IMR-90 (cell line): Measurements from ENCODE around the gene MAJIN. TPM values are rescaled to one million over a fixed set of nuclear protein-coding genes. Genes with fewer than 3 reads are reported as not detected.
"Not testable (repeated sequence)": the region's sequence is repeated elsewhere in the genome, so short reads cannot be mapped to it uniquely, and the experiment has no call there.

Experiments used
- ATAC-seq: fragments of 200-7000 bp; cut with Tn5 transposase; 2 replicates; pipeline ENCODE4 v1.9.1; 2020; ENCODE audit warnings: low read depth, mild to moderate bottlenecking, moderate library complexity
- BruUV-seq: library from RNA; stranded (reverse); fragments of 400-500 nt; replicated peaks from 2 replicates; lab custom pipeline; 2021; lab: Mats Ljungman, UMichigan
- CTCF ChIA-PET: fragments of 300-600 bp; formaldehyde crosslinking; extraction: SDS; loops from one replicate; lab custom pipeline; 2021; ENCODE audit warnings: antibody characterized with exemption; lab: Yijun Ruan, JAX
- POLR2A ChIA-PET: fragments of 300-600 bp; sonication (Branson Sonifier 250); formaldehyde crosslinking; loops from one replicate; lab custom pipeline; 2022; ENCODE audit warnings: antibody characterized with exemption; ENCODE audit not compliant: unreplicated experiment; lab: Charles Lee
- DNase-seq: peaks from one replicate; pipeline ENCODE4 v3.0.0; 2013
- H2AFZ ChIP-seq: replicated peaks from 2 replicates; pipeline ENCODE3; 2013; ENCODE audit warnings: low read length, mild to moderate bottlenecking; ENCODE audit not compliant: poor library complexity
- H2AK5ac ChIP-seq: 2 replicates; pipeline ENCODE4 v1.6.1; 2013; ENCODE audit warnings: low read depth, low read length, inconsistent platforms
- H2AK9ac ChIP-seq: replicated peaks from 2 replicates; pipeline ENCODE3; 2013; ENCODE audit warnings: mild to moderate bottlenecking, low read depth, low read length, moderate library complexity; ENCODE audit not compliant: poor library complexity
- H2BK120ac ChIP-seq: 2 replicates; pipeline ENCODE4 v1.6.1; 2013; ENCODE audit warnings: low read depth, low read length, inconsistent platforms
- H2BK15ac ChIP-seq: 3 replicates; pipeline ENCODE4 v1.6.1; 2013; ENCODE audit warnings: low read depth, low read length, inconsistent platforms
- H2BK20ac ChIP-seq: 2 replicates; pipeline ENCODE4 v1.6.1; 2013; ENCODE audit warnings: low read depth, mild to moderate bottlenecking, inconsistent platforms, low read length, moderate library complexity
- H2BK5ac ChIP-seq: 2 replicates; pipeline ENCODE4 v1.6.1; 2013; ENCODE audit warnings: mild to moderate bottlenecking, low read depth, low read length, inconsistent platforms; ENCODE audit not compliant: poor library complexity, severe bottlenecking
- H3K14ac ChIP-seq: replicated peaks from 2 replicates; pipeline ENCODE4 v1.6.1; 2013; ENCODE audit warnings: low read depth, low read length, inconsistent platforms
- H3K18ac ChIP-seq: 2 replicates; pipeline ENCODE4 v1.6.1; 2013; ENCODE audit warnings: low read depth, low read length, control low read depth
- H3K23ac ChIP-seq: 2 replicates; pipeline ENCODE4 v1.6.1; 2013; ENCODE audit warnings: low read depth, low read length, inconsistent platforms
- H3K27ac ChIP-seq: 2 replicates; pipeline ENCODE4 v1.5.1; 2013; ENCODE audit warnings: mild to moderate bottlenecking, control low read depth, low read length; ENCODE audit not compliant: insufficient read depth
- H3K27me3 ChIP-seq: 2 replicates; pipeline ENCODE4 v1.6.1; 2013; ENCODE audit warnings: low read length; ENCODE audit not compliant: control insufficient read depth, insufficient read depth
- H3K36me3 ChIP-seq: 2 replicates; pipeline ENCODE4 v1.6.1; 2013; ENCODE audit warnings: low read length, mixed read lengths; ENCODE audit not compliant: control insufficient read depth, insufficient read depth
- H3K4ac ChIP-seq: 2 replicates; pipeline ENCODE4 v1.6.1; 2013; ENCODE audit warnings: low read depth, low read length, inconsistent platforms
- H3K4me1 ChIP-seq: 2 replicates; pipeline ENCODE4 v1.6.1; 2013; ENCODE audit warnings: low read length, mixed read lengths; ENCODE audit not compliant: control insufficient read depth, insufficient read depth
- H3K4me2 ChIP-seq: 2 replicates; pipeline ENCODE4 v1.6.1; 2013; ENCODE audit warnings: low read depth, mild to moderate bottlenecking, control low read depth, low read length, moderate library complexity
- H3K4me3 ChIP-seq: 2 replicates; pipeline ENCODE4 v1.5.1; 2013; ENCODE audit warnings: low read depth, mild to moderate bottlenecking, control low read depth, low read length, moderate library complexity; ENCODE audit not compliant: insufficient read depth
- H3K56ac ChIP-seq: 2 replicates; pipeline ENCODE4 v1.6.1; 2013; ENCODE audit warnings: low read length, inconsistent platforms; ENCODE audit not compliant: insufficient read depth; ENCODE audit errors: extremely low read depth
- H3K79me1 ChIP-seq, 2 experiments: 2 replicates each; pipeline ENCODE4 v1.6.1; 2013; ENCODE audit warnings: low read length in 2 of 2, inconsistent platforms in 1 of 2, low read depth in 1 of 2
- H3K9ac ChIP-seq: 2 replicates; pipeline ENCODE4 v1.6.1; 2013; ENCODE audit warnings: low read depth, low read length, control low read depth
- H3K9me1 ChIP-seq: 2 replicates; pipeline ENCODE4 v1.6.1; 2013; ENCODE audit warnings: low read length, inconsistent platforms; ENCODE audit not compliant: insufficient read depth
- H3K9me3 ChIP-seq: 2 replicates; pipeline ENCODE4 v1.6.1; 2013; ENCODE audit warnings: low read length; ENCODE audit not compliant: control insufficient read depth, insufficient read depth
- H4K20me1 ChIP-seq: 2 replicates; pipeline ENCODE4 v1.6.1; 2013; ENCODE audit warnings: low read length, inconsistent platforms; ENCODE audit not compliant: insufficient read depth
- H4K5ac ChIP-seq: 2 replicates; pipeline ENCODE4 v1.6.1; 2013; ENCODE audit warnings: mild to moderate bottlenecking, low read depth, low read length, control low read depth
- H4K8ac ChIP-seq, 2 experiments: 2 replicates each; pipeline ENCODE4 v1.6.1; 2013; ENCODE audit warnings: low read depth in 2 of 2, low read length in 2 of 2, control low read depth in 1 of 2, inconsistent platforms in 1 of 2
- H4K91ac ChIP-seq: 2 replicates; pipeline ENCODE4 v1.6.1; 2013; ENCODE audit warnings: low read depth, low read length, inconsistent platforms; ENCODE audit not compliant: insufficient read depth
- CHD1 ChIP-seq: IDR thresholded peaks from 2 replicates; pipeline ENCODE4 v1.6.1; 2012; ENCODE audit warnings: low read depth, low read length, improper control_type of control experiment
- WGBS, 2 experiments: methylation state at CpG; one replicate each; pipeline versions ENCODE4 v1.1.5 to v1.1.7; 2013; ENCODE audit warnings: missing lambda C conversion rate in 2 of 2; ENCODE audit not compliant: insufficient read length in 1 of 2; ENCODE audit errors: extremely low coverage in 2 of 2; 5-methylcytosine and 5-hydroxymethylcytosine counted together
- dilution Hi-C: fragments of 300-500 bp; cut with HindIII; formaldehyde crosslinking; loops from one replicate; pipeline ENCODE4 v1.14.3; 2018; ENCODE audit warnings: low sequenced_read_pairs; ENCODE audit not compliant: unreplicated experiment
- in situ Hi-C: fragments of 300-500 bp; cut with MboI; formaldehyde crosslinking; loops from 3 replicates; pipeline ENCODE4 v1.14.3; 2019; ENCODE audit warnings: low sequenced_read_pairs, inconsistent platforms, mixed read lengths
- intact Hi-C: fragments of 100-400 bp; cut with micrococcal nuclease; formaldehyde crosslinking; loops from 2 replicates; pipeline ENCODE4 v1.10.0; 2022
- polyA plus RNA-seq, 3 experiments: library from polyadenylated mRNA; depleted of rRNA; stranded (reverse); fragments of >200 nt; gene quantifications; 2 replicates each; pipeline ENCODE4 v1.2.3, GENCODE V29; 2012; ENCODE audit warnings: low replicate concordance in 1 of 3
- total RNA-seq: library from RNA; depleted of rRNA; stranded (reverse); fragments of >200 nt; gene quantifications from 2 replicates; pipeline ENCODE4 v1.2.3, GENCODE V29; 2012

The MAJIN gene
- total and polyA plus RNA-seq, 2 of the 4 experiments (the other 2 are of a cell fraction): not detected

DNA sequence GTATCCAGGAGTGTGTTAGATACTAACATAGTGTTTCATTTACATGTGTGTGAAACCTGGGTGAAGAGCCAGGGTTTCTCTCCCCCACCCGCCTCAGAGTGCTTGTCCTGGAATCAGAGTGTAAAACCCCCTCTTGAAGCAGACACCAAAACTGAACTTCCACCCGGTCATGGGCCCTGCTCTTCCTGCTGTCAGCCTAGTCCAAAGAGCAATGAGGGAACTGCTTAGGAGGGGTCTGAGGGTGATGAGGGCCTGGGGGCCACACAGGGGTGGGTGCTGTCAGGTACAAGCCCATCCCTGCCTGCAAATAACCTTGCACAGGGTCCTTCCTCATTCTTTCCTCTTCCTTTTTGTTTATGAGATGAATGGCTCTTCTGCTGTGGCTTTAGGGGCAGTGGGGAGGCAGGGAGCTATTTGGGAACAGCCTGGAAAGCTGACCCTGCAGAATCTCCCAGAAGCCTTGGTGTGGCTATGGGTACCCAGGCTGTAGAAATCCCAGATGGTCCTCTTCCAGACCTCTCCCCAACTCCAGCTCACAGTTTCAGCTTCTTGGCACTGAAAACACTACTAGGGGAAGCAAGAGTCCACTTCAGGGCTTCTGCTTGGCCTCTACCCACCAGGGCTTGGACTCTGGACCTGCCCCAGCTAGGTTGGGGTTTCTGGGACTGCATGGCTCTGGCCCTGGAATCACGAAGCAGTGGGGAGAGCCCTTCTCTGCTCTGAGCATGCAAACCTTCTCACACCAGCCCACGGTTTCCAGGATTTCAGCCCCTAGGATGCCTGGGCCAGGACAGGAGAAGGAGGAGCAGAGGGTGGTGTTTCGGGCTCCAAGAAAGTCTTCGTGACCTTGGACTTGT is 16.3 kb upstream of the MAJIN start:
- Histone ChIP-seq H2AFZ (no peak overlapping the region), H2AK5ac (no peak overlapping the region), H4K8ac (no peak overlapping the region), H3K23ac (no peak overlapping the region; the same call in 1 of the 2 replicates), H3K14ac (no peak overlapping the region), H2BK120ac (no peak overlapping the region), H2BK15ac (no peak overlapping the region), H4K5ac (no peak overlapping the region), H2AK9ac (no peak overlapping the region), H3K27ac (no peak overlapping the region), H3K79me1 (no peaks in the 10 kb centered on the region), H2BK5ac (no peak overlapping the region), H4K91ac (no peak overlapping the region), H3K27me3 (no peaks in the 10 kb centered on the region; the same call in 1 of the 2 replicates), H3K36me3 (no peaks in the 10 kb centered on the region), H3K18ac (no peak overlapping the region), H3K9me1 (no peaks in the 10 kb centered on the region), H4K20me1 (no peaks in the 10 kb centered on the region), H3K56ac (no peak overlapping the region), H3K4me2 (no peak overlapping the region), H3K4ac (no peak overlapping the region), H3K4me3 (no peak overlapping the region), H3K9ac (no peak overlapping the region), H2BK20ac (no peak overlapping the region), H3K4me1 (no peaks in the 10 kb centered on the region), H3K9me3 (no peaks in the 10 kb centered on the region)
- ChIA-PET POLR2A (no interaction called here), CTCF (no interaction called here)
- in situ Hi-C loops: no loop called here
- intact Hi-C loops: loop anchor here (5.0 kb wide), 1 partner anchor 41 kb away; no protein-coding TSS in a partner anchor
- dilution Hi-C loops: no loop called here
- no peak for ATAC-seq
- no peak for TF ChIP-seq CHD1
- 100% methylated on average over 1 of the region's 6 CpGs; no CpG with 5 or more reads in 1 of the 2 experiments for WGBS, 2 experiments
- no peak for DNase-seq
- no TSS peak for BruUV-seq

DNA sequence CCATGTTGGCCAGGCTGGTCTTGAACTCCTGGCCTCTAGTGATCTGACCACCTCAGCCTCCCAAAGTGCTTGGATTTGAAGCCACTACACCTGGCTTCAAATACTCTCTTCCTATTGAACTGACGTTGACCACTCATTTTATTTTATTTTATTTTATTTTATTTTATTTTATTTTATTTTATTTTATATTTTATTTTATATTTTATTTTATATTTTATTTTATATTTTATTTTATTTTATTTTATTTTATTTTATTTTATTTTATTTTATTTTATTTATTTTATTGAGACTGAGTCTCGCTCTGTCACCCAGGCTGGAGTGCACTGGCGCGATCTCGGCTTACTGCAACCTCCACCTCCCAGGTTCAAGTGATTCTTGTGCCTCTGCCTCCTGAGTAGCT is 11.4 kb upstream of the MAJIN start:
- H3K27me3 ChIP-seq, H3K23ac ChIP-seq, H3K56ac ChIP-seq, BruUV-seq, intact Hi-C loops, H3K4me3 ChIP-seq, H3K4me1 ChIP-seq, H2AK5ac ChIP-seq, H2AK9ac ChIP-seq, H4K20me1 ChIP-seq, H3K9me1 ChIP-seq, H2BK15ac ChIP-seq, H4K91ac ChIP-seq, H2AFZ ChIP-seq, H3K27ac ChIP-seq, H3K4me2 ChIP-seq, H3K14ac ChIP-seq, H3K9ac ChIP-seq, POLR2A ChIA-PET, H3K79me1 ChIP-seq, ATAC-seq, DNase-seq, H4K5ac ChIP-seq, H2BK20ac ChIP-seq, H2BK5ac ChIP-seq, in situ Hi-C loops, H4K8ac ChIP-seq, CTCF ChIA-PET, H3K36me3 ChIP-seq, dilution Hi-C loops, H2BK120ac ChIP-seq, H3K4ac ChIP-seq, H3K18ac ChIP-seq, H3K9me3 ChIP-seq: not testable (repeated sequence)
- no CpG with 5 or more reads among the region's 5 CpGs for WGBS, 2 experiments
